GM21529 (cell line): ENCODE data around the gene ZNF273.
"Not testable (repeated sequence)": the region's sequence is repeated elsewhere in the genome, so short reads cannot be mapped to it uniquely, and the experiment has no call there.

Source experiments
- ATAC-seq: cut with Tn5 transposase; IDR thresholded peaks from one replicate; pipeline ENCODE4 v1.9.1; 2021; ENCODE audit not compliant: unreplicated experiment

Gene ZNF273

GRCh38 chr7:64888901-64889685 lies 14.0 kb upstream of the ZNF273 start:
- no peak for ATAC-seq

- no peak for ATAC-seq
Measured at GRCh38 chr7:64889686-64890162, 13.3 kb upstream of the ZNF273 start.

GRCh38 chr7:64890273-64890672 lies 12.8 kb upstream of the ZNF273 start:
- ATAC-seq: not testable (repeated sequence)

GRCh38 chr7:64890761-64891362 lies 12.2 kb upstream of the ZNF273 start:
- ATAC-seq: no peak

GRCh38 chr7:64891363-64892081 lies 11.6 kb upstream of the ZNF273 start:
- ATAC-seq: not testable (repeated sequence)

- no peak for ATAC-seq
Measured at GRCh38 chr7:64892116-64892515, 11.0 kb upstream of the ZNF273 start.

- no peak for ATAC-seq
Measured at GRCh38 chr7:64892666-64893309, 10.3 kb upstream of the ZNF273 start.

GRCh38 chr7:64893401-64893800 lies 9.7 kb upstream of the ZNF273 start:
- no peak for ATAC-seq

GRCh38 chr7:64902461-64902805 lies 640 bp upstream of the ZNF273 start:
- not testable (repeated sequence) for ATAC-seq

GRCh38 chr7:64904008-64904407 lies 935 bp downstream of the ZNF273 start:
- no peak for ATAC-seq

- no peak for ATAC-seq
Measured at GRCh38 chr7:64905133-64905532, 2.1 kb downstream of the ZNF273 start.

GRCh38 chr7:64905547-64905946 lies 2.5 kb downstream of the ZNF273 start:
- no peak for ATAC-seq

- ATAC-seq: no peak
Measured at GRCh38 chr7:64907641-64908326, 4.7 kb downstream of the ZNF273 start.

GRCh38 chr7:64908358-64908757 lies 5.3 kb downstream of the ZNF273 start:
- ATAC-seq: no peak

- ATAC-seq: no peak
Measured at GRCh38 chr7:64914557-64914956, 11.5 kb downstream of the ZNF273 start.

- not testable (repeated sequence) for ATAC-seq
Measured at GRCh38 chr7:64915301-64915700, 12.2 kb downstream of the ZNF273 start.

GRCh38 chr7:64928252-64929187 lies 25.4 kb downstream of the ZNF273 start:
- ATAC-seq: not testable (repeated sequence)

- no peak for ATAC-seq
Measured at GRCh38 chr7:64934478-64934877, 31.4 kb downstream of the ZNF273 start.

GRCh38 chr7:64938540-64938939 lies 35.5 kb downstream of the ZNF273 start:
- no peak for ATAC-seq

- ATAC-seq: not testable (repeated sequence)
Measured at GRCh38 chr7:64940021-64940420, 36.9 kb downstream of the ZNF273 start.
